SK-N-SH (cell line): ENCODE measurements around the gene DNAJB12. TPM values are rescaled to one million over a fixed set of nuclear protein-coding genes. Genes with fewer than 3 reads are reported as not detected.
"Not testable (repeated sequence)": the region's sequence is repeated elsewhere in the genome, so short reads cannot be mapped to it uniquely, and the experiment has no call there.

Experiments
- CTCF ChIA-PET: fragments of 300-600, 350-600 bp; formaldehyde crosslinking; extraction: SDS; loops from one replicate; lab custom pipeline; 2021; lab: Yijun Ruan, JAX
- POLR2A ChIA-PET: fragments of 350-600 bp; sonication (Branson Sonifier 250); formaldehyde crosslinking; extraction: SDS; loops from one replicate; lab custom pipeline; 2020; ENCODE audit warnings: antibody characterized with exemption, inconsistent platforms; lab: Yijun Ruan, JAX
- DNase-seq: peaks from one replicate; pipeline ENCODE4 v3.0.0; 2012
- H2AFZ ChIP-seq: fragments of 200-600 bp; sonication (generic); 2 replicates; pipeline ENCODE4 v1.8.1; 2016; ENCODE audit warnings: antibody characterized with exemption, mild to moderate bottlenecking, low read depth
- H3F3A ChIP-seq: fragments of 200-600 bp; sonication (generic); replicated peaks from 2 replicates; pipeline ENCODE3; 2016; ENCODE audit warnings: antibody characterized with exemption, mild to moderate bottlenecking; ENCODE audit not compliant: insufficient read depth
- H3K27ac ChIP-seq, 2 experiments: fragments of 200-500 bp in 1 of 2; fragments of 200-600 bp in 1 of 2; sonication (Bioruptor generic) in 1 of 2; sonication (generic), shearing (Covaris generic) in 1 of 2; 2 replicates each; pipeline versions ENCODE4 v1.5.1 to v1.6.1; 2014 to 2016; ENCODE audit warnings: low read depth in 2 of 2, inconsistent platforms in 1 of 2, low read length in 1 of 2, mild to moderate bottlenecking in 1 of 2, mixed read lengths in 1 of 2
- H3K27me3 ChIP-seq: fragments of 200-600 bp; sonication (generic), shearing (Covaris generic); 2 replicates; pipeline ENCODE4 v1.6.1; 2016; ENCODE audit warnings: mixed run types; ENCODE audit not compliant: insufficient read depth
- H3K36me3 ChIP-seq, 2 experiments: fragments of 200-500 bp in 1 of 2; fragments of 200-600 bp in 1 of 2; sonication (Bioruptor generic) in 1 of 2; sonication (generic) in 1 of 2; replicated peaks in 1 of 2; 2 replicates each; pipeline versions ENCODE3 to v1.5.1; 2014 to 2016; ENCODE audit warnings: low read length in 1 of 2, mild to moderate bottlenecking in 1 of 2; ENCODE audit not compliant: insufficient read depth in 2 of 2, control insufficient read depth in 1 of 2
- H3K4me1 ChIP-seq, 2 experiments: fragments of 200-500 bp in 1 of 2; fragments of 200-600 bp in 1 of 2; sonication (Bioruptor generic) in 1 of 2; sonication (generic), shearing (Covaris generic) in 1 of 2; 2 replicates each; pipeline versions ENCODE4 v1.5.1 to v1.6.1; 2014 to 2016; ENCODE audit warnings: low read depth in 1 of 2, low read length in 1 of 2, mixed run types in 1 of 2; ENCODE audit not compliant: insufficient read depth in 2 of 2, control insufficient read depth in 1 of 2
- H3K4me2 ChIP-seq: fragments of 200-600 bp; sonication (generic), shearing (Covaris generic); 2 replicates; pipeline ENCODE4 v1.6.1; 2017; ENCODE audit warnings: mixed run types
- H3K4me3 ChIP-seq, 2 experiments: fragments of 200-500 bp in 1 of 2; fragments of 200-600 bp in 1 of 2; sonication (Bioruptor generic) in 1 of 2; sonication (generic), shearing (Covaris generic) in 1 of 2; 2 replicates each; pipeline versions ENCODE4 v1.5.1 to v1.8.1; 2014 to 2016; ENCODE audit warnings: low read depth in 2 of 2, inconsistent platforms in 1 of 2, low read length in 1 of 2, mild to moderate bottlenecking in 1 of 2, mixed read lengths in 1 of 2, moderate library complexity in 1 of 2
- H3K79me2 ChIP-seq: fragments of 200-600 bp; sonication (generic); 2 replicates; pipeline ENCODE4 v1.8.1; 2017; ENCODE audit warnings: mild to moderate bottlenecking; ENCODE audit not compliant: insufficient read depth
- H3K9ac ChIP-seq: fragments of 200-600 bp; sonication (generic); 2 replicates; pipeline ENCODE4 v1.6.1; 2017; ENCODE audit warnings: mixed run types
- H3K9me2 ChIP-seq: fragments of 200-600 bp; sonication (generic); 2 replicates; pipeline ENCODE4 v1.6.1; 2017; ENCODE audit warnings: mixed run types
- H3K9me3 ChIP-seq: fragments of 200-600 bp; sonication (generic); 2 replicates; pipeline ENCODE4 v1.6.1; 2017; ENCODE audit warnings: mixed run types, mild to moderate bottlenecking, moderate library complexity
- H4K20me1 ChIP-seq: fragments of 200-600 bp; sonication (generic); 2 replicates; pipeline ENCODE4 v1.6.1; 2017; ENCODE audit warnings: mild to moderate bottlenecking, mixed run types; ENCODE audit not compliant: insufficient read depth
- GATA2 ChIP-seq: sonication (generic); formaldehyde crosslinking; IDR thresholded peaks from 2 replicates; pipeline ENCODE4 v1.5.0; 2020; ENCODE audit warnings: mild to moderate bottlenecking, missing genetic modification reagents
- NFIC ChIP-seq: IDR thresholded peaks from 2 replicates; pipeline ENCODE4 v1.4.0; 2012; ENCODE audit warnings: borderline replicate concordance
- RCOR1 ChIP-seq: fragments of 150-350 bp; IDR thresholded peaks from 2 replicates; pipeline ENCODE4 v1.6.1; 2017; ENCODE audit warnings: antibody characterized with exemption, low read length
- SIN3A ChIP-seq: IDR thresholded peaks from 2 replicates; pipeline ENCODE4 v1.6.1; 2012; ENCODE audit warnings: low read depth, mild to moderate bottlenecking, low read length, moderate library complexity, borderline replicate concordance
- SMC3 ChIP-seq: IDR thresholded peaks from 2 replicates; pipeline ENCODE4 v1.6.1; 2012; ENCODE audit warnings: low read depth, low read length, improper control_type of control experiment
- WGBS: methylation state at CpG from one replicate; pipeline ENCODE4 v1.1.6; 2017; ENCODE audit warnings: low lambda C conversion rate; 5-methylcytosine and 5-hydroxymethylcytosine counted together
- polyA plus RNA-seq, 3 experiments: library from polyadenylated mRNA; depleted of rRNA; stranded (reverse); fragments of >200 nt; gene quantifications; 2 replicates each; pipeline ENCODE4 v1.2.3, GENCODE V29; 2012
- TF ChIP-seq, protein P1 (sequence below): fragments of 200-600 bp; sonication (generic); IDR thresholded peaks from 2 replicates; pipeline ENCODE4 v1.6.1; 2017; ENCODE audit warnings: antibody characterized with exemption, mild to moderate bottlenecking, moderate library complexity

DNAJB12 gene
- polyA plus RNA-seq, 1 of the 3 experiments (the other 2 are of a cell fraction) = 25.8 TPM

DNA sequence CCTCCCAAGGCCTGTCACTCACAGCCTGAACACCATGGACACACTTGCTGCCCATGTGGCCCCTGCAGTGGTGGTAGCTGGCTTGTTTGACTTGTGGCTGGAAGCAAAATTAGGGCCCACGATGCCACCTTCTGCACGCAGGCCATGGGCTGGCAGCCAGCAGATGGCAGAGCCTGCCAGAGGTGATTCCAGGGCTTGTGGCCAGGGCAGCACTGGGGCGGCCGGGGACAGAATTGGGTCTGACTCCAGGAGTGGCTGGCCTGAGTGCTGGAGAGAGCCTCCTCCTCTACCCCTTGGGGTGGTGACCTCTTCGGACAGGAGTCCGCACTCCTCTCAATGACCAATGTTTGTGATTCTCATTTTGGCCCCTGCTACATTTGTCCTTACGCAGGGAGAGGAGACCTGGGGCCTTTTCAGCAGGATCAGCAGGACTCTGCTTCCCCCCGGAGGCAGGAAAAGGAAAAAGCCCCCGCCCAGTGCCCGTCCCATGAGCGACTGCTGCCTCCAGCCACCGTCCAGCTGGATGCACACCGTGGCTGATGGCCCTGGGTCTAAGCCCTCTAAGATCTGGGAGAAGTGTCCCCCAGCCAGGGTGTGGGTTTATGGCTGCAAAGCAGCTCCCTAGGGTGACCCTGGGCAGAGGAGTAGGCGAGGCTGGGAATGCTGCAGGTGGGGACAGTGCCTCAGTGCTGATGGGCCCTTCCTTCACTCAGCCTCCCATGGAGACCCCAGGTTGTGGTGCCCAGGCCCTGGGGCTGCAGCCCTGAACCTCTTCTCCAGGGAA lies 26.5 kb downstream of the DNAJB12 start (continued):
- TF ChIP-seq SMC3 (peak; percentile 64), RCOR1 (no peak), GATA2 (CRISPR knock-in tag) (no peak), SIN3A (no peak), NFIC (peak; percentile 23; the same call in 1 of the 2 replicates)
- TF ChIP-seq, protein P1, sequence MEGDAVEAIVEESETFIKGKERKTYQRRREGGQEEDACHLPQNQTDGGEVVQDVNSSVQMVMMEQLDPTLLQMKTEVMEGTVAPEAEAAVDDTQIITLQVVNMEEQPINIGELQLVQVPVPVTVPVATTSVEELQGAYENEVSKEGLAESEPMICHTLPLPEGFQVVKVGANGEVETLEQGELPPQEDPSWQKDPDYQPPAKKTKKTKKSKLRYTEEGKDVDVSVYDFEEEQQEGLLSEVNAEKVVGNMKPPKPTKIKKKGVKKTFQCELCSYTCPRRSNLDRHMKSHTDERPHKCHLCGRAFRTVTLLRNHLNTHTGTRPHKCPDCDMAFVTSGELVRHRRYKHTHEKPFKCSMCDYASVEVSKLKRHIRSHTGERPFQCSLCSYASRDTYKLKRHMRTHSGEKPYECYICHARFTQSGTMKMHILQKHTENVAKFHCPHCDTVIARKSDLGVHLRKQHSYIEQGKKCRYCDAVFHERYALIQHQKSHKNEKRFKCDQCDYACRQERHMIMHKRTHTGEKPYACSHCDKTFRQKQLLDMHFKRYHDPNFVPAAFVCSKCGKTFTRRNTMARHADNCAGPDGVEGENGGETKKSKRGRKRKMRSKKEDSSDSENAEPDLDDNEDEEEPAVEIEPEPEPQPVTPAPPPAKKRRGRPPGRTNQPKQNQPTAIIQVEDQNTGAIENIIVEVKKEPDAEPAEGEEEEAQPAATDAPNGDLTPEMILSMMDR = peak; percentile 60
- TF ChIP-seq, all 33 proteins: peak for 8

- POLR2A ChIA-PET = interaction anchor here (1.2 to 15.0 kb wide), 2 partner anchors 51 to 66 kb away, joined by 3 to 234 read pairs; partner anchors contain the start of gene DDIT4
Measured at GRCh38 chr10:72326665-72327603, 27.8 kb downstream of the DNAJB12 start.

GRCh38 chr10:72325243-72326175 lies 29.2 kb downstream of the DNAJB12 start:
- H4K20me1 ChIP-seq, H3K27me3 ChIP-seq, H3K4me2 ChIP-seq, H2AFZ ChIP-seq, H3K36me3 ChIP-seq, H3K9me3 ChIP-seq, H3K9ac ChIP-seq, H3K79me2 ChIP-seq, H3K9me2 ChIP-seq, H3K4me3 ChIP-seq, DNase-seq: not testable (repeated sequence)
- Histone ChIP-seq H3F3A (peaks cover 15% of the 10 kb centered on the region), H3K4me1 (peaks cover 21 to 76% of the 10 kb centered on the region in 2 experiments), H3K27ac (peak overlapping the region in 1 of 2 experiments; percentile 71; a peak in 2 of 4 replicates)
- WGBS = 80% methylated on average over 38 of the region's 49 CpGs
- CTCF ChIA-PET = interaction anchor here (0.8 to 14.0 kb wide), 6 partner anchors 10 to 429 kb away, joined by 3 to 198 read pairs (median 4); partner anchors contain the start of gene DDIT4
- POLR2A ChIA-PET = interaction anchor here (15.0 kb wide), 1 partner anchor 50 kb away, joined by 234 read pairs; the partner anchor contains the start of gene DDIT4

More at GRCh38 chr10:72326665-72327603, 27.8 kb downstream of the DNAJB12 start:
- H3K36me3 ChIP-seq, H3K27me3 ChIP-seq, H3F3A ChIP-seq, H3K27ac ChIP-seq, H3K9ac ChIP-seq, H3K9me2 ChIP-seq, H3K4me3 ChIP-seq, H3K4me2 ChIP-seq, H4K20me1 ChIP-seq, H2AFZ ChIP-seq, DNase-seq, H3K9me3 ChIP-seq, H3K79me2 ChIP-seq: not testable (repeated sequence)
- 95% methylated on average over 32 of the region's 32 CpGs for WGBS
- CTCF ChIA-PET = interaction anchor here (0.7 to 14.0 kb wide), 10 partner anchors 8 to 430 kb away, joined by 3 to 198 read pairs (median 4); partner anchors contain the start of gene DDIT4
- peaks cover 17 to 74% of the 10 kb centered on the region in 2 experiments for H3K4me1 ChIP-seq
